IMR-90 (cell line): ENCODE results near the gene HSD17B11. TPM values are rescaled to one million over a fixed set of nuclear protein-coding genes. Genes with fewer than 3 reads are reported as not detected.

Experiments used
- ATAC-seq: fragments of 200-7000 bp; cut with Tn5 transposase; 2 replicates; pipeline ENCODE4 v1.9.1; 2020; ENCODE audit warnings: low read depth, mild to moderate bottlenecking, moderate library complexity
- BruUV-seq: library from RNA; stranded (reverse); fragments of 400-500 nt; replicated peaks from 2 replicates; lab custom pipeline; 2021; lab: Mats Ljungman, UMichigan
- CTCF ChIA-PET: fragments of 300-600 bp; formaldehyde crosslinking; extraction: SDS; loops from one replicate; lab custom pipeline; 2021; ENCODE audit warnings: antibody characterized with exemption; lab: Yijun Ruan, JAX
- POLR2A ChIA-PET: fragments of 300-600 bp; sonication (Branson Sonifier 250); formaldehyde crosslinking; loops from one replicate; lab custom pipeline; 2022; ENCODE audit warnings: antibody characterized with exemption; ENCODE audit not compliant: unreplicated experiment; lab: Charles Lee
- DNase-seq: peaks from one replicate; pipeline ENCODE4 v3.0.0; 2013
- H2AFZ ChIP-seq: replicated peaks from 2 replicates; pipeline ENCODE3; 2013; ENCODE audit warnings: low read length, mild to moderate bottlenecking; ENCODE audit not compliant: poor library complexity
- H2AK5ac ChIP-seq: 2 replicates; pipeline ENCODE4 v1.6.1; 2013; ENCODE audit warnings: low read depth, low read length, inconsistent platforms
- H2AK9ac ChIP-seq: replicated peaks from 2 replicates; pipeline ENCODE3; 2013; ENCODE audit warnings: mild to moderate bottlenecking, low read depth, low read length, moderate library complexity; ENCODE audit not compliant: poor library complexity
- H2BK120ac ChIP-seq: 2 replicates; pipeline ENCODE4 v1.6.1; 2013; ENCODE audit warnings: low read depth, low read length, inconsistent platforms
- H2BK15ac ChIP-seq: 3 replicates; pipeline ENCODE4 v1.6.1; 2013; ENCODE audit warnings: low read depth, low read length, inconsistent platforms
- H2BK20ac ChIP-seq: 2 replicates; pipeline ENCODE4 v1.6.1; 2013; ENCODE audit warnings: low read depth, mild to moderate bottlenecking, inconsistent platforms, low read length, moderate library complexity
- H2BK5ac ChIP-seq: 2 replicates; pipeline ENCODE4 v1.6.1; 2013; ENCODE audit warnings: mild to moderate bottlenecking, low read depth, low read length, inconsistent platforms; ENCODE audit not compliant: poor library complexity, severe bottlenecking
- H3K14ac ChIP-seq: replicated peaks from 2 replicates; pipeline ENCODE4 v1.6.1; 2013; ENCODE audit warnings: low read depth, low read length, inconsistent platforms
- H3K18ac ChIP-seq: 2 replicates; pipeline ENCODE4 v1.6.1; 2013; ENCODE audit warnings: low read depth, low read length, control low read depth
- H3K23ac ChIP-seq: 2 replicates; pipeline ENCODE4 v1.6.1; 2013; ENCODE audit warnings: low read depth, low read length, inconsistent platforms
- H3K27ac ChIP-seq: 2 replicates; pipeline ENCODE4 v1.5.1; 2013; ENCODE audit warnings: mild to moderate bottlenecking, control low read depth, low read length; ENCODE audit not compliant: insufficient read depth
- H3K27me3 ChIP-seq: 2 replicates; pipeline ENCODE4 v1.6.1; 2013; ENCODE audit warnings: low read length; ENCODE audit not compliant: control insufficient read depth, insufficient read depth
- H3K36me3 ChIP-seq: 2 replicates; pipeline ENCODE4 v1.6.1; 2013; ENCODE audit warnings: low read length, mixed read lengths; ENCODE audit not compliant: control insufficient read depth, insufficient read depth
- H3K4ac ChIP-seq: 2 replicates; pipeline ENCODE4 v1.6.1; 2013; ENCODE audit warnings: low read depth, low read length, inconsistent platforms
- H3K4me1 ChIP-seq: 2 replicates; pipeline ENCODE4 v1.6.1; 2013; ENCODE audit warnings: low read length, mixed read lengths; ENCODE audit not compliant: control insufficient read depth, insufficient read depth
- H3K4me2 ChIP-seq: 2 replicates; pipeline ENCODE4 v1.6.1; 2013; ENCODE audit warnings: low read depth, mild to moderate bottlenecking, control low read depth, low read length, moderate library complexity
- H3K4me3 ChIP-seq: 2 replicates; pipeline ENCODE4 v1.5.1; 2013; ENCODE audit warnings: low read depth, mild to moderate bottlenecking, control low read depth, low read length, moderate library complexity; ENCODE audit not compliant: insufficient read depth
- H3K56ac ChIP-seq: 2 replicates; pipeline ENCODE4 v1.6.1; 2013; ENCODE audit warnings: low read length, inconsistent platforms; ENCODE audit not compliant: insufficient read depth; ENCODE audit errors: extremely low read depth
- H3K79me1 ChIP-seq, 2 experiments: 2 replicates each; pipeline ENCODE4 v1.6.1; 2013; ENCODE audit warnings: low read length in 2 of 2, inconsistent platforms in 1 of 2, low read depth in 1 of 2
- H3K9ac ChIP-seq: 2 replicates; pipeline ENCODE4 v1.6.1; 2013; ENCODE audit warnings: low read depth, low read length, control low read depth
- H3K9me1 ChIP-seq: 2 replicates; pipeline ENCODE4 v1.6.1; 2013; ENCODE audit warnings: low read length, inconsistent platforms; ENCODE audit not compliant: insufficient read depth
- H3K9me3 ChIP-seq: 2 replicates; pipeline ENCODE4 v1.6.1; 2013; ENCODE audit warnings: low read length; ENCODE audit not compliant: control insufficient read depth, insufficient read depth
- H4K20me1 ChIP-seq: 2 replicates; pipeline ENCODE4 v1.6.1; 2013; ENCODE audit warnings: low read length, inconsistent platforms; ENCODE audit not compliant: insufficient read depth
- H4K5ac ChIP-seq: 2 replicates; pipeline ENCODE4 v1.6.1; 2013; ENCODE audit warnings: mild to moderate bottlenecking, low read depth, low read length, control low read depth
- H4K8ac ChIP-seq, 2 experiments: 2 replicates each; pipeline ENCODE4 v1.6.1; 2013; ENCODE audit warnings: low read depth in 2 of 2, low read length in 2 of 2, control low read depth in 1 of 2, inconsistent platforms in 1 of 2
- H4K91ac ChIP-seq: 2 replicates; pipeline ENCODE4 v1.6.1; 2013; ENCODE audit warnings: low read depth, low read length, inconsistent platforms; ENCODE audit not compliant: insufficient read depth
- MAFK ChIP-seq: IDR thresholded peaks from 2 replicates; pipeline ENCODE4 v1.6.1; 2012; ENCODE audit warnings: low read depth, low read length, improper control_type of control experiment
- MAZ ChIP-seq: IDR thresholded peaks from 2 replicates; pipeline ENCODE4 v1.6.1; 2012; ENCODE audit warnings: low read depth, mild to moderate bottlenecking, low read length, improper control_type of control experiment, moderate library complexity, borderline replicate concordance
- MXI1 ChIP-seq: IDR thresholded peaks from 2 replicates; pipeline ENCODE4 v1.6.1; 2012; ENCODE audit warnings: low read depth, mild to moderate bottlenecking, low read length, moderate library complexity, borderline replicate concordance
- WGBS, 2 experiments: methylation state at CpG; one replicate each; pipeline versions ENCODE4 v1.1.5 to v1.1.7; 2013; ENCODE audit warnings: missing lambda C conversion rate in 2 of 2; ENCODE audit not compliant: insufficient read length in 1 of 2; ENCODE audit errors: extremely low coverage in 2 of 2; 5-methylcytosine and 5-hydroxymethylcytosine counted together
- dilution Hi-C: fragments of 300-500 bp; cut with HindIII; formaldehyde crosslinking; loops from one replicate; pipeline ENCODE4 v1.14.3; 2018; ENCODE audit warnings: low sequenced_read_pairs; ENCODE audit not compliant: unreplicated experiment
- in situ Hi-C: fragments of 300-500 bp; cut with MboI; formaldehyde crosslinking; loops from 3 replicates; pipeline ENCODE4 v1.14.3; 2019; ENCODE audit warnings: low sequenced_read_pairs, inconsistent platforms, mixed read lengths
- intact Hi-C: fragments of 100-400 bp; cut with micrococcal nuclease; formaldehyde crosslinking; loops from 2 replicates; pipeline ENCODE4 v1.10.0; 2022
- polyA plus RNA-seq, 3 experiments: library from polyadenylated mRNA; depleted of rRNA; stranded (reverse); fragments of >200 nt; gene quantifications; 2 replicates each; pipeline ENCODE4 v1.2.3, GENCODE V29; 2012; ENCODE audit warnings: low replicate concordance in 1 of 3
- total RNA-seq: library from RNA; depleted of rRNA; stranded (reverse); fragments of >200 nt; gene quantifications from 2 replicates; pipeline ENCODE4 v1.2.3, GENCODE V29; 2012

HSD17B11 gene
- total and polyA plus RNA-seq, 2 of the 4 experiments (the other 2 are of a cell fraction), result 11.3 to 12.0 TPM

- no peaks in the 10 kb centered on the region for H3K79me1 ChIP-seq
- in situ Hi-C loops (no loop called here), dilution Hi-C loops (no loop called here), intact Hi-C loops (no loop called here)
- no peaks in the 10 kb centered on the region for H3K27me3 ChIP-seq
- H3K4me2 ChIP-seq, result no peak overlapping the region
- no peak overlapping the region for H2BK15ac ChIP-seq
- no peak overlapping the region for H3K18ac ChIP-seq
- no peak for DNase-seq
- no peak overlapping the region for H2AFZ ChIP-seq
- WGBS, 2 experiments, result no CpG with 5 or more reads among the region's 1 CpG
- no peaks in the 10 kb centered on the region for H3K9me1 ChIP-seq
- no peak overlapping the region for H2BK5ac ChIP-seq
- H2AK5ac ChIP-seq, result no peak overlapping the region
- H3K4ac ChIP-seq, result no peak overlapping the region
- H3K14ac ChIP-seq, result no peak overlapping the region
- no peak overlapping the region for H3K9ac ChIP-seq
- no peak overlapping the region for H2BK20ac ChIP-seq
- H3K36me3 ChIP-seq, result peaks cover 13% of the 10 kb centered on the region; the same call in 1 of the 2 replicates
- ChIA-PET POLR2A (no interaction called here), CTCF (no interaction called here)
- no peaks in the 10 kb centered on the region for H4K20me1 ChIP-seq
- no peak overlapping the region for H4K5ac ChIP-seq
- peaks cover 4% of the 10 kb centered on the region; the same call in 1 of the 2 replicates for H3K9me3 ChIP-seq
- TF ChIP-seq MAZ (no peak), MAFK (no peak), MXI1 (no peak)
- H3K4me1 ChIP-seq, result no peaks in the 10 kb centered on the region
- no peak overlapping the region for H2AK9ac ChIP-seq
- no peak overlapping the region for H3K56ac ChIP-seq
- no peak overlapping the region for H4K91ac ChIP-seq
- H2BK120ac ChIP-seq, result no peak overlapping the region
- no peak overlapping the region for H4K8ac ChIP-seq
- no TSS peak for BruUV-seq
- ATAC-seq, result no peak
- H3K23ac ChIP-seq, result no peak overlapping the region
- H3K27ac ChIP-seq, result no peak overlapping the region
- H3K4me3 ChIP-seq, result no peak overlapping the region
Measured at GRCh38 chr4:87337361-87337760, 53.6 kb downstream of the HSD17B11 start.
